GM12891 (cell line): ENCODE data around the gene SSTR5.

ENCODE experiments used
- PAX5 ChIP-seq: IDR thresholded peaks from 2 replicates; pipeline ENCODE4 v1.6.1; 2011; ENCODE audit warnings: low read length, moderate library complexity, mild to moderate bottlenecking; ENCODE audit not compliant: insufficient read depth, severe bottlenecking
- POLR2A ChIP-seq: IDR thresholded peaks from 2 replicates; pipeline ENCODE4 v1.6.1; 2011; ENCODE audit warnings: low read depth, low read length, control low read depth
- POLR2AphosphoS5 ChIP-seq: IDR thresholded peaks from 2 replicates; pipeline ENCODE4 v1.6.1; 2011; ENCODE audit warnings: low read depth, low read length, control low read depth
- POU2F2 ChIP-seq: IDR thresholded peaks from 2 replicates; pipeline ENCODE4 v1.6.1; 2011; ENCODE audit warnings: low read depth, mild to moderate bottlenecking, control low read depth, low read length, moderate library complexity
- SPI1 ChIP-seq: IDR thresholded peaks from 2 replicates; pipeline ENCODE4 v1.6.1; 2011; ENCODE audit warnings: low read depth, low read length, control low read depth
- TAF1 ChIP-seq: IDR thresholded peaks from 2 replicates; pipeline ENCODE4 v1.6.1; 2011; ENCODE audit warnings: low read depth, low read length, control low read depth

DNA sequence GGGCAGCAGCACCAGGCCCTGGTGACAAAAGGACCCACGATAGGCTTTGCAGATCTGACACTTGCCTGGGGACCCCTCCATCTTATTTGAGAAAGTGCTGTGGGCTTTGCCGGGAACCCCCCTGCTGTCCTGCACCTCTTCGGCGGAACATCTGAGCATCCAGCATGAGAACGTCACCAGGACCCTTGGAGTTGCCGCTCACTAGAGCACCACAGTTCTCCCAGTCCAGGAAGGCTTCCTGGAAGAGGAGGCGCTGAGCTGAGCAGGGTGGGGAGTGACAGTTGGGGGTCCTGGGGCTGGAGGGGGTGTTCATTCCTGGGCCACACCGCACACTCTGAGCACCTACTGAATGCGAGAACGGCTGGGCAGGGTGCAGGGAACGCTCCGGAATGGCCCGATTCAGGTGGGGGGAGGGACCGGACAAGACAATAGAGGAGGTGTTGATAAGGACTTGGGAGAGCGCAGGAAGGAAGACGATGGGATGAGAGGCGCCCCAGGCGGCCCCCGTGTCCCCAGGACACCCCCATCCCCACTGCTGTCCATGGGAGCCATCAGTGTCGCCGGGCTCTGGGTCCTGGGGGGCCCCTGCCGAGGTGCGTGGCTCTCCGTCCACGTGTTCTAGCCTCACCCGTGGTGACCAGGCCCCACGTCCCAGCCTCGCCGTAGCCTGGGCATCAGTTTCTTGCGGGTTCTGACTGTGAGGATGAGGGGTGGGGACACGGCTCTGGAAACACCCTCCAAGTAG, 55.6 kb downstream of the SSTR5 start:
- no peak for TF ChIP-seq POLR2AphosphoS5
- no peak for TF ChIP-seq PAX5
- no peak for TF ChIP-seq POLR2A
- no peak for TF ChIP-seq TAF1
- no peak for TF ChIP-seq SPI1
- no peak for TF ChIP-seq POU2F2
